ENCODE measurements around the gene CDCA5. TPM values are rescaled to one million over a fixed set of nuclear protein-coding genes. Genes with fewer than 3 reads are reported as not detected.

Gene CDCA5
- polyA plus RNA-seq, 2 of the 4 experiments (the other 2 are of a cell fraction): 30.9 to 46.0 TPM

DNA sequence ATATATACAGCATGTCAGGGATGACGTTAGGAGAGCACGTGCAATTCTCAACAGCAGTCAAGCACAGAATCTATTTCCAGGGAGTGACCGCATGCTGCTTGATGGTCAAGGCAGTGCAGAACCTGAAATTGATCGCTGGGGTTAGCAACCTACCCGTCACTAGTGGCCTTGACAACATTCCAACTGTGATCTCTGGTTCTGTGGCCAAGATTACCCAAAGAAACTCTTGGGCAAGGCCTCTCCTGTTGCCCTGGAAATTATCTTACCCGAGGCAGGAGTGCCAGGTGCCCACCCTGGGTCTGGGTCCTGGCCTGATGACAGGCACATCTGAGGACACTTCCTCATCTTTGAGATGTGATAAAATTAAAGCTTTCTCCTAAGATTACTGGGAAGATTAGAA, 30.0 kb upstream of the CDCA5 start:
- TF ChIP-seq GATA3 (IDR thresholded peaks at IDR 0.05; ENCODE audit: borderline replicate concordance): no peak
- no peak for TF ChIP-seq HOXB5 (CRISPR knock-in tag; IDR thresholded peaks at IDR 0.05)
- TF ChIP-seq JUN (IDR thresholded peaks at IDR 0.05): no peak
- TF ChIP-seq RCOR1 (IDR thresholded peaks at IDR 0.05; ENCODE audit: low read depth, low read length): no peak
- no peak for TF ChIP-seq BHLHE40 (IDR thresholded peaks at IDR 0.05; ENCODE audit: low read depth, low read length)
- TF ChIP-seq TFCP2L1 (CRISPR knock-in tag; IDR thresholded peaks at IDR 0.05): no peak
- no peak for TF ChIP-seq NR3C1 (IDR thresholded peaks at IDR 0.05)
- TF ChIP-seq, protein P1, sequence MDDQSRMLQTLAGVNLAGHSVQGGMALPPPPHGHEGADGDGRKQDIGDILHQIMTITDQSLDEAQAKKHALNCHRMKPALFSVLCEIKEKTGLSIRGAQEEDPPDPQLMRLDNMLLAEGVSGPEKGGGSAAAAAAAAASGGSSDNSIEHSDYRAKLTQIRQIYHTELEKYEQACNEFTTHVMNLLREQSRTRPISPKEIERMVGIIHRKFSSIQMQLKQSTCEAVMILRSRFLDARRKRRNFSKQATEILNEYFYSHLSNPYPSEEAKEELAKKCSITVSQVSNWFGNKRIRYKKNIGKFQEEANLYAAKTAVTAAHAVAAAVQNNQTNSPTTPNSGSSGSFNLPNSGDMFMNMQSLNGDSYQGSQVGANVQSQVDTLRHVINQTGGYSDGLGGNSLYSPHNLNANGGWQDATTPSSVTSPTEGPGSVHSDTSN (IDR thresholded peaks at IDR 0.05): no peak
- no peak for TF ChIP-seq CHD4 (IDR thresholded peaks at IDR 0.05; ENCODE audit: borderline replicate concordance)
- no peak for TF ChIP-seq TP53 (CRISPR knock-in tag; IDR thresholded peaks at IDR 0.05)
- TF ChIP-seq CTCF (IDR thresholded peaks at IDR 0.05): no peak
- ATAC-seq (no peak), DNase-seq (ENCODE audit: low read depth in 1 of 2, low spot score in 1 of 2) (no peak), FAIRE-seq (no peak)
- Histone ChIP-seq H3K4me3 (no peak overlapping the region), H3K4me1 (peaks cover 31% of the 10 kb centered on the region; the same call in 2 of the 3 replicates), H3K4me2 (no peak overlapping the region), H3K27ac (no peak overlapping the region), H3K9me3 (no peaks in the 10 kb centered on the region)
- 88% methylated on average over 6 of the region's 6 CpGs for WGBS (ENCODE audit: missing lambda C conversion rate)
- ChIA-PET CTCF (interaction anchor here (0.9 to 6.2 kb wide), 7 partner anchors 8 to 162 kb away, joined by 3 to 42 read pairs (median 4); partner anchors contain the start of genes ARL2, FAU and MRPL49), POLR2A (no interaction called here)

- no peak for ATAC-seq
- TF ChIP-seq E2F6 (IDR thresholded peaks at IDR 0.05; ENCODE audit: borderline replicate concordance, low read depth): no peak
- TF ChIP-seq EHF (CRISPR knock-in tag; IDR thresholded peaks at IDR 0.05): no peak
- no peak for TF ChIP-seq FOSB (CRISPR knock-in tag; IDR thresholded peaks at IDR 0.05)
- TF ChIP-seq KDM5A (IDR thresholded peaks at IDR 0.05): no peak
- TF ChIP-seq HEYL (CRISPR knock-in tag; IDR thresholded peaks at IDR 0.05): no peak
- no peak for TF ChIP-seq RFX5 (IDR thresholded peaks at IDR 0.05)
- TF ChIP-seq JUNB (IDR thresholded peaks at IDR 0.05): no peak
- TF ChIP-seq MYC (IDR thresholded peaks at IDR 0.05; ENCODE audit: borderline replicate concordance, low read length): no peak
- TF ChIP-seq TP53 (CRISPR knock-in tag; IDR thresholded peaks at IDR 0.05): no peak
- TF ChIP-seq PHF8 (IDR thresholded peaks at IDR 0.05; ENCODE audit: borderline replicate concordance, low read depth): no peak
- no peak for TF ChIP-seq FOSL2 (IDR thresholded peaks at IDR 0.05)
- no peak for TF ChIP-seq FOSL2 (CRISPR knock-in tag; IDR thresholded peaks at IDR 0.05)
- TF ChIP-seq, protein P2, sequence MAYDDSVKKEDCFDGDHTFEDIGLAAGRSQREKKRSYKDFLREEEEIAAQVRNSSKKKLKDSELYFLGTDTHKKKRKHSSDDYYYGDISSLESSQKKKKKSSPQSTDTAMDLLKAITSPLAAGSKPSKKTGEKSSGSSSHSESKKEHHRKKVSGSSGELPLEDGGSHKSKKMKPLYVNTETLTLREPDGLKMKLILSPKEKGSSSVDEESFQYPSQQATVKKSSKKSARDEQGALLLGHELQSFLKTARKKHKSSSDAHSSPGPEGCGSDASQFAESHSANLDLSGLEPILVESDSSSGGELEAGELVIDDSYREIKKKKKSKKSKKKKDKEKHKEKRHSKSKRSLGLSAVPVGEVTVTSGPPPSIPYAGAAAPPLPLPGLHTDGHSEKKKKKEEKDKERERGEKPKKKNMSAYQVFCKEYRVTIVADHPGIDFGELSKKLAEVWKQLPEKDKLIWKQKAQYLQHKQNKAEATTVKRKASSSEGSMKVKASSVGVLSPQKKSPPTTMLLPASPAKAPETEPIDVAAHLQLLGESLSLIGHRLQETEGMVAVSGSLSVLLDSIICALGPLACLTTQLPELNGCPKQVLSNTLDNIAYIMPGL (CRISPR knock-in tag; IDR thresholded peaks at IDR 0.05; ENCODE audit: borderline replicate concordance): no peak
- no peak for TF ChIP-seq CBX2 (IDR thresholded peaks at IDR 0.05; ENCODE audit: borderline replicate concordance, low read depth)
- TF ChIP-seq EHMT2 (IDR thresholded peaks at IDR 0.05; ENCODE audit: low read depth): no peak
- TF ChIP-seq NPAS2 (CRISPR knock-in tag; IDR thresholded peaks at IDR 0.05; ENCODE audit: borderline replicate concordance): no peak
- TF ChIP-seq HOXA7 (CRISPR knock-in tag; IDR thresholded peaks at IDR 0.05): no peak
- no peak for DNase-seq (ENCODE audit: low read depth in 1 of 2, low spot score in 1 of 2)
- Histone ChIP-seq H3K9me3 (no peaks in the 10 kb centered on the region), H3K4me3 (no peak overlapping the region), H3K4me2 (peak overlapping the region; percentile 100), H3K4me1 (peaks cover 31% of the 10 kb centered on the region; the same call in 2 of the 3 replicates), H3K27ac (no peak overlapping the region)
- no peak for FAIRE-seq
- ChIA-PET POLR2A (interaction anchor here (1.0 to 3.4 kb wide), 5 partner anchors 8 to 22 kb away, joined by 3 to 24 read pairs (median 3); partner anchors contain the start of genes FAU and MRPL49), CTCF (interaction anchor here (0.5 to 6.6 kb wide), 18 partner anchors 7 to 265 kb away, joined by 3 to 153 read pairs (median 8); partner anchors contain the start of genes ARL2, CAPN1, FAU and MRPL49)
- WGBS (ENCODE audit: missing lambda C conversion rate): 79% methylated on average over 14 of the region's 14 CpGs
These were observed 29.5 kb upstream of the CDCA5 start for GRCh38 chr11:65113361-65113756.
